ENCODE measurements around the gene ALPG. TPM values are rescaled to one million over a fixed set of nuclear protein-coding genes. Genes with fewer than 3 reads are reported as not detected.

The ALPG gene
- total and polyA plus RNA-seq, 2 donors (not counting 3 experiments of a cell fraction or from before 2014, with no cell fraction given), result not detected

DNA sequence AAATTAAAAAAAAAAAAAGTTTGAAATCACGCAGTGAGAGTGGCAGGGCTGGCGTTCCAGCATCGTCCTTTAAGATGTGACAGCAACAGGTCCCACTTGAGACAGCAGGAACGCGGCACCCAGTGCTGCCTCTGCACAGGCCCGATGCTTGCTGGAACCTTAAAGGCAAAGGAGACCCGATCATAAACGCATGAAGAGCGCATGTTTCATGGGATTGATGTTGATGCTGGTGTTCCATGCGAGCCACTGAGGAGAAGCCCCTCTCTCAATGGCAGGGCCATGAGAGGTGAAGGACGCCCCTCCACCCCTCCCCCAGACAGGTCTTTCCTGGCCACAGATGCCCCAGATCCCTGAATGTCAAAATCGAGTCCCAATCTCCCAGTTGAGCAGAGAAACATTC is 31.4 kb downstream of the ALPG start:
- H3K27ac ChIP-seq (ENCODE audit: insufficient read depth, low read depth, low read length), result no peak overlapping the region
- H3K4me2 ChIP-seq (ENCODE audit: insufficient read depth, low read length), result no peak overlapping the region
- peaks cover 0 to 2% of the 10 kb centered on the region in 2 experiments for H3K27me3 ChIP-seq (ENCODE audit: control insufficient read depth in 2 of 2, insufficient read depth in 2 of 2, low read length in 2 of 2)
- intact Hi-C loops (cut with micrococcal nuclease) (loop anchor here (2.0 kb wide), 1 partner anchor 585 kb away; no protein-coding TSS in a partner anchor), dilution Hi-C loops (cut with MboI; ENCODE audit: extremely low pct_ligation_motif_present, low sequenced_read_pairs) (no loop called here)
- H3K36me3 ChIP-seq (ENCODE audit: control insufficient read depth in 2 of 2, extremely low read depth in 1 of 2, insufficient read depth in 2 of 2, low read length in 2 of 2), result no peaks in the 10 kb centered on the region
- H3K9me1 ChIP-seq (replicated peaks; ENCODE audit: control insufficient read depth, extremely low read depth, insufficient read depth, low read length), result no peaks in the 10 kb centered on the region
- no peaks in the 10 kb centered on the region for H3K79me2 ChIP-seq (ENCODE audit: control insufficient read depth, insufficient read depth, low read length)
- POLR2A ChIA-PET, result no interaction called here
- FAIRE-seq, result no peak
- TF ChIP-seq JUN (IDR thresholded peaks at IDR 0.05; ENCODE audit: borderline replicate concordance, insufficient read depth, insufficient read length, low read depth) (no peak), MYC (IDR thresholded peaks at IDR 0.05; ENCODE audit: low read depth, low read length) (no peak), POLR2A (IDR thresholded peaks at IDR 0.05; ENCODE audit: low read depth, low read length) (no peak), EZH2 (IDR thresholded peaks at IDR 0.05; ENCODE audit: borderline replicate concordance, low read depth, low read length, severe bottlenecking) (no peak), FOS (IDR thresholded peaks at IDR 0.05; ENCODE audit: borderline replicate concordance, insufficient read depth, low read length) (no peak), POLR2AphosphoS5 (IDR thresholded peaks at IDR 0.05; ENCODE audit: insufficient read depth, low read depth, low read length) (no peak), GATA2 (IDR thresholded peaks at IDR 0.05; ENCODE audit: insufficient read depth, insufficient read length, low read depth, low read length) (no peak)
- TF ChIP-seq, protein P1, sequence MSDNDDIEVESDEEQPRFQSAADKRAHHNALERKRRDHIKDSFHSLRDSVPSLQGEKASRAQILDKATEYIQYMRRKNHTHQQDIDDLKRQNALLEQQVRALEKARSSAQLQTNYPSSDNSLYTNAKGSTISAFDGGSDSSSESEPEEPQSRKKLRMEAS (IDR thresholded peaks at IDR 0.05; ENCODE audit: insufficient read depth, insufficient read length), result no peak
- TF ChIP-seq, protein P2, sequence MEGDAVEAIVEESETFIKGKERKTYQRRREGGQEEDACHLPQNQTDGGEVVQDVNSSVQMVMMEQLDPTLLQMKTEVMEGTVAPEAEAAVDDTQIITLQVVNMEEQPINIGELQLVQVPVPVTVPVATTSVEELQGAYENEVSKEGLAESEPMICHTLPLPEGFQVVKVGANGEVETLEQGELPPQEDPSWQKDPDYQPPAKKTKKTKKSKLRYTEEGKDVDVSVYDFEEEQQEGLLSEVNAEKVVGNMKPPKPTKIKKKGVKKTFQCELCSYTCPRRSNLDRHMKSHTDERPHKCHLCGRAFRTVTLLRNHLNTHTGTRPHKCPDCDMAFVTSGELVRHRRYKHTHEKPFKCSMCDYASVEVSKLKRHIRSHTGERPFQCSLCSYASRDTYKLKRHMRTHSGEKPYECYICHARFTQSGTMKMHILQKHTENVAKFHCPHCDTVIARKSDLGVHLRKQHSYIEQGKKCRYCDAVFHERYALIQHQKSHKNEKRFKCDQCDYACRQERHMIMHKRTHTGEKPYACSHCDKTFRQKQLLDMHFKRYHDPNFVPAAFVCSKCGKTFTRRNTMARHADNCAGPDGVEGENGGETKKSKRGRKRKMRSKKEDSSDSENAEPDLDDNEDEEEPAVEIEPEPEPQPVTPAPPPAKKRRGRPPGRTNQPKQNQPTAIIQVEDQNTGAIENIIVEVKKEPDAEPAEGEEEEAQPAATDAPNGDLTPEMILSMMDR (IDR thresholded peaks at IDR 0.05; ENCODE audit: extremely low read depth in 1 of 2, insufficient read depth in 1 of 2, low read depth in 1 of 2, low read length in 2 of 2), result no peak
- DNase-seq (ENCODE audit: low read depth, low spot score), result no peak
- BruUV-seq (replicated peaks), result no TSS peak
- no peaks in the 10 kb centered on the region for H3K4me1 ChIP-seq (ENCODE audit: control insufficient read depth, extremely low read depth, insufficient read depth, low read length)
- no peaks in the 10 kb centered on the region for H3K9me3 ChIP-seq (replicated peaks; ENCODE audit: control insufficient read depth, insufficient read depth, low read length)
- no peak overlapping the region for H3K4me3 ChIP-seq (replicated peaks in 1 of 3; ENCODE audit: insufficient read depth in 1 of 3, low read depth in 1 of 3, low read length in 3 of 3)
- CTCF ChIA-PET, result interaction anchor here (1.4 to 2.1 kb wide), 4 partner anchors 11 to 532 kb away, joined by 5 to 11 read pairs (median 6); no protein-coding TSS in a partner anchor
- no peak overlapping the region for H2AFZ ChIP-seq (ENCODE audit: low read depth, low read length)
- H3K9ac ChIP-seq (replicated peaks; ENCODE audit: extremely low read depth, insufficient read depth, low read length), result no peak overlapping the region
- H4K20me1 ChIP-seq (replicated peaks; ENCODE audit: control insufficient read depth, extremely low read depth, insufficient read depth, low read length), result no peaks in the 10 kb centered on the region

Data from endothelial cell of umbilical vein (primary cell).